ENCODE data around the gene ORAI3.

Gene ORAI3

DNA sequence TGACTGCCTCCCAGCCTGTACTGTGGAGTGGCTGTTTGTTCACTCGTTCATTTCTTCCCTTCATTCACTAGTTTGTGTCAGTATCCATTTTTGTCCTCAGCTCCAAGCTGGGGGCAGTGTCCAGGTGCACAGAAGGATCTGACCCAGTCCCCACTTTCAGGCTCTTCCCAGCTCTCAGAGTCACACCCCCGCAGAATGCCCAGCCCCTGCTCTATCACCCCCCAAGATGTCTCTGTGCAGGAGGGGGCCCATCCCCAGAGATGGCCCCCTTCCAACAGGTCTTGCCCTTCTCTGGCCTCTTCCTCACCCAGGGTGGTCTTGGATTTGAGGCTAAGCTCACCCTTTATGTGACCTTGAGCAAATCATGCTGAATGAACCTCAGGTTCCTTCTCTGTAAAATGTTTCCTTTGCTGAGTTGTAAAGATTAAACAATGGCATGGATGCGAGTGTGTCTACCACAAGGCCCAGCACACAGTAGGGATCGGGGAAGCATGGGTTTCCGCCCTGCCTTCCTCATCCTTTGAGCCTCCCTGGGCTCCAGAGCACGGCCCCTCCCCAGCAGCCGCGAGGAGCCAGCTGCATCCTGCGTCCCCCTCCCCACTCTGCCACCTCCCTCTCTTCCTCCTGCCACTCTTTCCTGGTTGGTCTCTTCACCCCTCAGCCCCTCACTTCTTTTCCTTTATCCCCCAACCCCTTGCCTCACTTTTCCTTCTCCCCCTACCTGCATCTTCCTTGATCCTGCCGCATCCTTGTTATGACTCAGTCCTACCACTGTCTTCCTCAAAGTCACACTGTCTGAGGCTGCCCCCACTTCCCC, 22.7 kb upstream of the ORAI3 start:
- H3K4me1 ChIP-seq (ENCODE audit: control insufficient read depth, insufficient read depth, low read length): no peaks in the 10 kb centered on the region
- H3K36me3 ChIP-seq (ENCODE audit: control insufficient read depth in 2 of 2, insufficient read depth in 1 of 2, low read length in 2 of 2): peaks cover 0 to 59% of the 10 kb centered on the region in 2 experiments; a peak in 2 of 3 replicates
- POLR2A ChIA-PET: interaction anchor here (2.0 to 2.6 kb wide), 2 partner anchors 15 to 51 kb away, joined by 4 to 15 read pairs; no protein-coding TSS in a partner anchor
- CTCF ChIA-PET: interaction anchor here (0.8 to 1.6 kb wide), 3 partner anchors 8 to 15 kb away, joined by 4 to 5 read pairs (median 4); no protein-coding TSS in a partner anchor
- no peak overlapping the region for H3K4me3 ChIP-seq (ENCODE audit: low read depth, low read length)
- H3K27ac ChIP-seq (ENCODE audit: extremely low read depth, low read depth, low read length): no peak overlapping the region
- no peaks in the 10 kb centered on the region for H3K9me3 ChIP-seq (ENCODE audit: control insufficient read depth, insufficient read depth, low read depth, low read length)
- TF ChIP-seq ZNF175 (tag by site-specific recombination; IDR thresholded peaks at IDR 0.05) (no peak), ZBTB21 (tag by site-specific recombination; IDR thresholded peaks at IDR 0.05) (no peak), ZBTB48 (tag by site-specific recombination; IDR thresholded peaks at IDR 0.05) (peak; percentile 46; the same call in 1 of the 2 replicates), ZBTB49 (tag by site-specific recombination; IDR thresholded peaks at IDR 0.05; ENCODE audit: low read depth) (no peak), OVOL3 (tag by site-specific recombination; IDR thresholded peaks at IDR 0.05) (no peak), ZNF843 (tag by site-specific recombination; IDR thresholded peaks at IDR 0.05) (no peak), MYNN (tag by site-specific recombination; IDR thresholded peaks at IDR 0.05; ENCODE audit: borderline replicate concordance) (no peak), ZNF514 (tag by site-specific recombination; IDR thresholded peaks at IDR 0.05) (no peak), ZNF518A (tag by site-specific recombination; conservative IDR thresholded peaks at IDR 0.05; ENCODE audit: low read depth) (no peak), REPIN1 (tag by site-specific recombination; IDR thresholded peaks at IDR 0.05; ENCODE audit: low read depth) (no peak), ZNF341 (tag by site-specific recombination; IDR thresholded peaks at IDR 0.05; ENCODE audit: low read depth) (peak; percentile 84)
- TF ChIP-seq, protein P1, sequence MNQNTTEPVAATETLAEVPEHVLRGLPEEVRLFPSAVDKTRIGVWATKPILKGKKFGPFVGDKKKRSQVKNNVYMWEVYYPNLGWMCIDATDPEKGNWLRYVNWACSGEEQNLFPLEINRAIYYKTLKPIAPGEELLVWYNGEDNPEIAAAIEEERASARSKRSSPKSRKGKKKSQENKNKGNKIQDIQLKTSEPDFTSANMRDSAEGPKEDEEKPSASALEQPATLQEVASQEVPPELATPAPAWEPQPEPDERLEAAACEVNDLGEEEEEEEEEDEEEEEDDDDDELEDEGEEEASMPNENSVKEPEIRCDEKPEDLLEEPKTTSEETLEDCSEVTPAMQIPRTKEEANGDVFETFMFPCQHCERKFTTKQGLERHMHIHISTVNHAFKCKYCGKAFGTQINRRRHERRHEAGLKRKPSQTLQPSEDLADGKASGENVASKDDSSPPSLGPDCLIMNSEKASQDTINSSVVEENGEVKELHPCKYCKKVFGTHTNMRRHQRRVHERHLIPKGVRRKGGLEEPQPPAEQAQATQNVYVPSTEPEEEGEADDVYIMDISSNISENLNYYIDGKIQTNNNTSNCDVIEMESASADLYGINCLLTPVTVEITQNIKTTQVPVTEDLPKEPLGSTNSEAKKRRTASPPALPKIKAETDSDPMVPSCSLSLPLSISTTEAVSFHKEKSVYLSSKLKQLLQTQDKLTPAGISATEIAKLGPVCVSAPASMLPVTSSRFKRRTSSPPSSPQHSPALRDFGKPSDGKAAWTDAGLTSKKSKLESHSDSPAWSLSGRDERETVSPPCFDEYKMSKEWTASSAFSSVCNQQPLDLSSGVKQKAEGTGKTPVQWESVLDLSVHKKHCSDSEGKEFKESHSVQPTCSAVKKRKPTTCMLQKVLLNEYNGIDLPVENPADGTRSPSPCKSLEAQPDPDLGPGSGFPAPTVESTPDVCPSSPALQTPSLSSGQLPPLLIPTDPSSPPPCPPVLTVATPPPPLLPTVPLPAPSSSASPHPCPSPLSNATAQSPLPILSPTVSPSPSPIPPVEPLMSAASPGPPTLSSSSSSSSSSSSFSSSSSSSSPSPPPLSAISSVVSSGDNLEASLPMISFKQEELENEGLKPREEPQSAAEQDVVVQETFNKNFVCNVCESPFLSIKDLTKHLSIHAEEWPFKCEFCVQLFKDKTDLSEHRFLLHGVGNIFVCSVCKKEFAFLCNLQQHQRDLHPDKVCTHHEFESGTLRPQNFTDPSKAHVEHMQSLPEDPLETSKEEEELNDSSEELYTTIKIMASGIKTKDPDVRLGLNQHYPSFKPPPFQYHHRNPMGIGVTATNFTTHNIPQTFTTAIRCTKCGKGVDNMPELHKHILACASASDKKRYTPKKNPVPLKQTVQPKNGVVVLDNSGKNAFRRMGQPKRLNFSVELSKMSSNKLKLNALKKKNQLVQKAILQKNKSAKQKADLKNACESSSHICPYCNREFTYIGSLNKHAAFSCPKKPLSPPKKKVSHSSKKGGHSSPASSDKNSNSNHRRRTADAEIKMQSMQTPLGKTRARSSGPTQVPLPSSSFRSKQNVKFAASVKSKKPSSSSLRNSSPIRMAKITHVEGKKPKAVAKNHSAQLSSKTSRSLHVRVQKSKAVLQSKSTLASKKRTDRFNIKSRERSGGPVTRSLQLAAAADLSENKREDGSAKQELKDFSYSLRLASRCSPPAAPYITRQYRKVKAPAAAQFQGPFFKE (tag by site-specific recombination; IDR thresholded peaks at IDR 0.05; ENCODE audit: borderline replicate concordance): no peak
- TF ChIP-seq, protein P2, sequence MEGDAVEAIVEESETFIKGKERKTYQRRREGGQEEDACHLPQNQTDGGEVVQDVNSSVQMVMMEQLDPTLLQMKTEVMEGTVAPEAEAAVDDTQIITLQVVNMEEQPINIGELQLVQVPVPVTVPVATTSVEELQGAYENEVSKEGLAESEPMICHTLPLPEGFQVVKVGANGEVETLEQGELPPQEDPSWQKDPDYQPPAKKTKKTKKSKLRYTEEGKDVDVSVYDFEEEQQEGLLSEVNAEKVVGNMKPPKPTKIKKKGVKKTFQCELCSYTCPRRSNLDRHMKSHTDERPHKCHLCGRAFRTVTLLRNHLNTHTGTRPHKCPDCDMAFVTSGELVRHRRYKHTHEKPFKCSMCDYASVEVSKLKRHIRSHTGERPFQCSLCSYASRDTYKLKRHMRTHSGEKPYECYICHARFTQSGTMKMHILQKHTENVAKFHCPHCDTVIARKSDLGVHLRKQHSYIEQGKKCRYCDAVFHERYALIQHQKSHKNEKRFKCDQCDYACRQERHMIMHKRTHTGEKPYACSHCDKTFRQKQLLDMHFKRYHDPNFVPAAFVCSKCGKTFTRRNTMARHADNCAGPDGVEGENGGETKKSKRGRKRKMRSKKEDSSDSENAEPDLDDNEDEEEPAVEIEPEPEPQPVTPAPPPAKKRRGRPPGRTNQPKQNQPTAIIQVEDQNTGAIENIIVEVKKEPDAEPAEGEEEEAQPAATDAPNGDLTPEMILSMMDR (tag by site-specific recombination; IDR thresholded peaks at IDR 0.05): no peak
- TF ChIP-seq, protein P3, sequence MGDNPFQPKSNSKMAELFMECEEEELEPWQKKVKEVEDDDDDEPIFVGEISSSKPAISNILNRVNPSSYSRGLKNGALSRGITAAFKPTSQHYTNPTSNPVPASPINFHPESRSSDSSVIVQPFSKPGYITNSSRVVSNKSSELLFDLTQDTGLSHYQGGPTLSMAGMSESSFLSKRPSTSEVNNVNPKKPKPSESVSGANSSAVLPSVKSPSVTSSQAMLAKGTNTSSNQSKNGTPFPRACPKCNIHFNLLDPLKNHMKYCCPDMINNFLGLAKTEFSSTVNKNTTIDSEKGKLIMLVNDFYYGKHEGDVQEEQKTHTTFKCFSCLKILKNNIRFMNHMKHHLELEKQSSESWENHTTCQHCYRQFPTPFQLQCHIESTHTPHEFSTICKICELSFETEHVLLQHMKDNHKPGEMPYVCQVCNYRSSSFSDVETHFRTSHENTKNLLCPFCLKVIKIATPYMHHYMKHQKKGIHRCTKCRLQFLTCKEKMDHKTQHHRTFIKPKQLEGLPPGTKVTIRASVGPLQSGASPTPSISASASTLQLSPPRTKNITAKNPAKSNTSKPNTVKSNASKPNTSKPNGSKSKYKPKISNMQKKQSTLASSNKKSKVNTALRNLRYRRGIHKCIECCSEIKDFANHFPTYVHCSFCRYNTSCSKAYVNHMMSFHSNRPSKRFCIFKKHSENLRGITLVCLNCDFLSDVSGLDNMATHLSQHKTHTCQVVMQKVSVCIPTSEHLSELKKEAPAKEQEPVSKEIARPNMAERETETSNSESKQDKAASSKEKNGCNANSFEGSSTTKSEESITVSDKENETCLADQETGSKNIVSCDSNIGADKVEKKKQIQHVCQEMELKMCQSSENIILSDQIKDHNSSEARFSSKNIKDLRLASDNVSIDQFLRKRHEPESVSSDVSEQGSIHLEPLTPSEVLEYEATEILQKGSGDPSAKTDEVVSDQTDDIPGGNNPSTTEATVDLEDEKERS (tag by site-specific recombination; IDR thresholded peaks at IDR 0.05): no peak
- TF ChIP-seq, protein P4, sequence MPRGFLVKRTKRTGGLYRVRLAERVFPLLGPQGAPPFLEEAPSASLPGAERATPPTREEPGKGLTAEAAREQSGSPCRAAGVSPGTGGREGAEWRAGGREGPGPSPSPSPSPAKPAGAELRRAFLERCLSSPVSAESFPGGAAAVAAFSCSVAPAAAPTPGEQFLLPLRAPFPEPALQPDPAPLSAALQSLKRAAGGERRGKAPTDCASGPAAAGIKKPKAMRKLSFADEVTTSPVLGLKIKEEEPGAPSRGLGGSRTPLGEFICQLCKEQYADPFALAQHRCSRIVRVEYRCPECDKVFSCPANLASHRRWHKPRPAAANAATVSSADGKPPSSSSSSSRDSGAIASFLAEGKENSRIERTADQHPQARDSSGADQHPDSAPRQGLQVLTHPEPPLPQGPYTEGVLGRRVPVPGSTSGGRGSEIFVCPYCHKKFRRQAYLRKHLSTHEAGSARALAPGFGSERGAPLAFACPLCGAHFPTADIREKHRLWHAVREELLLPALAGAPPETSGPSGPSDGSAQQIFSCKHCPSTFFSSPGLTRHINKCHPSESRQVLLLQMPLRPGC (tag by site-specific recombination; IDR thresholded peaks at IDR 0.05): no peak
